ENCODE data around the gene MECR. TPM values are rescaled to one million over a fixed set of nuclear protein-coding genes. Genes with fewer than 3 reads are reported as not detected.

The MECR gene
- total RNA-seq, 1 experiment from 2014 or later, result 42.9 TPM

GRCh38 chr1:29156543-29157268, 74.0 kb downstream of the MECR start:
- ChIA-PET RAD21 (ENCODE audit: low non-redundant PET in 1 of 2, low total read pairs in 2 of 2, uncharacterized antibody in 2 of 2, unreplicated experiment in 2 of 2) (no interaction called here), POLR2A (no interaction called here), CTCF (interaction anchor here (1.0 kb wide), 1 partner anchor 25 kb away, joined by 3 read pairs; the partner anchor contains the start of gene SRSF4)
- Histone ChIP-seq H3K27ac (ENCODE audit: low read depth, low read length) (no peak overlapping the region), H3K9ac (ENCODE audit: low read length) (no peak overlapping the region), H3K9me2 (ENCODE audit: insufficient read depth) (no peaks in the 10 kb centered on the region), H3K4me2 (ENCODE audit: low read length) (no peak overlapping the region), H3K4me1 (ENCODE audit: control insufficient read depth in 1 of 2, insufficient read depth in 2 of 2, low read length in 2 of 2) (no peaks in the 10 kb centered on the region), H2AFZ (ENCODE audit: low read depth, low read length, poor library complexity, severe bottlenecking) (no peak overlapping the region), H3K4me3 (replicated peaks in 1 of 2; ENCODE audit: low read depth in 1 of 2, low read length in 2 of 2) (no peak overlapping the region), H3K27me3 (ENCODE audit: insufficient read depth, low read length) (no peaks in the 10 kb centered on the region), H3K79me2 (ENCODE audit: insufficient read depth, low read length) (peaks cover 96% of the 10 kb centered on the region), H3K36me3 (ENCODE audit: control insufficient read depth in 1 of 2, insufficient read depth in 2 of 2, low read length in 2 of 2) (peaks cover 60 to 71% of the 10 kb centered on the region in 2 experiments), H4K20me1 (ENCODE audit: insufficient read depth) (peaks cover 14% of the 10 kb centered on the region; the same call in 1 of the 2 replicates), H3K9me3 (ENCODE audit: control insufficient read depth in 1 of 2, insufficient read depth in 1 of 2, low read depth in 1 of 2, low read length in 2 of 2) (no peaks in the 10 kb centered on the region)
- no peak for TF ChIP-seq EZH2phosphoT487 (IDR thresholded peaks at IDR 0.05; ENCODE audit: borderline replicate concordance)
- TF ChIP-seq REST (IDR thresholded peaks at IDR 0.05; ENCODE audit: low read depth), result no peak
- no peak for TF ChIP-seq SIN3A (IDR thresholded peaks at IDR 0.05; ENCODE audit: low read depth)
- TF ChIP-seq EZH2 (IDR thresholded peaks at IDR 0.05), result no peak
- TF ChIP-seq ATF3 (IDR thresholded peaks at IDR 0.05), result no peak
- no peak for TF ChIP-seq POLR2AphosphoS5 (IDR thresholded peaks at IDR 0.05; ENCODE audit: low read depth, low read length)
- TF ChIP-seq JUND (IDR thresholded peaks at IDR 0.05), result no peak
- TF ChIP-seq EGR1 (IDR thresholded peaks at IDR 0.05; ENCODE audit: low read depth), result no peak
- no peak for TF ChIP-seq ZBTB33 (IDR thresholded peaks at IDR 0.05; ENCODE audit: extremely low read depth, insufficient replicate concordance, low read length)
- no peak for TF ChIP-seq MAX (IDR thresholded peaks at IDR 0.05)
- no peak for TF ChIP-seq ZFX (IDR thresholded peaks at IDR 0.05)
- TF ChIP-seq ZNF274 (IDR thresholded peaks at IDR 0.05; ENCODE audit: low read depth, low read length), result no peak
- no peak for TF ChIP-seq CTCF (IDR thresholded peaks at IDR 0.05 in 2 of 3, conservative IDR thresholded peaks at IDR 0.05 in 1 of 3; ENCODE audit: borderline replicate concordance in 1 of 3, insufficient read depth in 1 of 3, low read depth in 2 of 3, low read length in 2 of 3)
- TF ChIP-seq YY1 (IDR thresholded peaks at IDR 0.05; ENCODE audit: extremely low read depth, insufficient replicate concordance, low read depth, low read length), result no peak
- no peak for TF ChIP-seq POLR2A (IDR thresholded peaks at IDR 0.05; ENCODE audit: borderline replicate concordance, extremely low read depth, insufficient read depth, insufficient read length)
- TF ChIP-seq CEBPB (IDR thresholded peaks at IDR 0.05; ENCODE audit: low read depth), result no peak
- no peak for TF ChIP-seq SP1 (IDR thresholded peaks at IDR 0.05; ENCODE audit: low read depth)
- no peak for TF ChIP-seq ELF1 (IDR thresholded peaks at IDR 0.05; ENCODE audit: borderline replicate concordance, low read depth)
- no peak for ATAC-seq
- intact Hi-C loops (cut with micrococcal nuclease), result no loop called here
- DNase-seq (ENCODE audit: low read depth, low spot score), result no peak
- no TSS peak for BruUV-seq (replicated peaks)
